Fibroblast of skin of right biceps (primary cell): ENCODE results near the gene SLC26A11.
"Not testable (repeated sequence)": the region's sequence is repeated elsewhere in the genome, so short reads cannot be mapped to it uniquely, and the experiment has no call there.

Experiments
- DNase-seq: peaks from one replicate; pipeline ENCODE4 v3.0.0-alpha.2; 2013

The SLC26A11 gene

DNA sequence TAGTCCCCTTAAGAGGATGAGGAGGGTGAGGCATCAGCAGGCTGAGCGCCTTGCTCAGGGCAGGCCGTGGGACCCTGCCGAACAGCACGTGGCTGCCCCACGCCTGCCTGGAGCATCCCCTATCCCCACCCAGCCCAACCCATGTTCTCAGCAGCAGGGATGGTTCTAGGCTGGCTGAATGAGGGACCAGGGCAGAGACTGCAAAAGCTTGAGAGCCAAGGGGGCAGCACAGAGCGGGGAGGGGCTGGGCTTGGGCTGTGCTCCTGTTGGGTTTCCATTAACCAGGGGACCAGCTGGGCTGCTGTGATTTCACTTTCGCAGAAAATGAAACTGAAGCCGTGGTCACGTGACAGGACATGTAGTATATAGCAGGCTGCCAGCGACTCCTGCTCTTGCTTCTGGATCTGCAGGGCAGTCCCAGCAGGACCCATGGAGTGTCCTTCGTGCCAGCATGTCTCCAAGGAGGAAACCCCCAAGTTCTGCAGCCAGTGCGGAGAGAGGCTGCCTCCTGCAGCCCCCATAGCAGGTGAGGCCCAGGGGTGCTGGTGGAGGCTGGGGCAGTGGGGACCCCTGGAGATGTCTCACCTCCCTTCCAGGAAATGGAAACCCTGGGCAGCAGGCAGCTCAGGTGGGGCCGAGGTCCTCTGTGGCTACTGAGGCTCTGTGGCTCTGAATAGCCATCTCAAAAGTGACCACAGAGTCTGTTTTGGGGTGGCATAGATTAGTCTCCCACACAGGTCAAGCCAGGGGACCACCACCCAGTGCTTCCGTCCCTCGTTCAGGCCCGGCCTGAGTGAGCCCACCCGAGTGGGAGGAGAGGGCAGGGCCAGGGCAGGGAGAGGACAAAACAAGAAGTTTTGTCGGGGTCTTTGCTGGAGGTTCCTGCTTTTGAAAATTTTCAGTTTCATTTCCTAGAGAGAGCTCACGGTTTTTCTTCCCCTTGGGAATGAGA, 43.3 kb downstream of the SLC26A11 start:
- DNase-seq: peak; percentile 78

DNA sequence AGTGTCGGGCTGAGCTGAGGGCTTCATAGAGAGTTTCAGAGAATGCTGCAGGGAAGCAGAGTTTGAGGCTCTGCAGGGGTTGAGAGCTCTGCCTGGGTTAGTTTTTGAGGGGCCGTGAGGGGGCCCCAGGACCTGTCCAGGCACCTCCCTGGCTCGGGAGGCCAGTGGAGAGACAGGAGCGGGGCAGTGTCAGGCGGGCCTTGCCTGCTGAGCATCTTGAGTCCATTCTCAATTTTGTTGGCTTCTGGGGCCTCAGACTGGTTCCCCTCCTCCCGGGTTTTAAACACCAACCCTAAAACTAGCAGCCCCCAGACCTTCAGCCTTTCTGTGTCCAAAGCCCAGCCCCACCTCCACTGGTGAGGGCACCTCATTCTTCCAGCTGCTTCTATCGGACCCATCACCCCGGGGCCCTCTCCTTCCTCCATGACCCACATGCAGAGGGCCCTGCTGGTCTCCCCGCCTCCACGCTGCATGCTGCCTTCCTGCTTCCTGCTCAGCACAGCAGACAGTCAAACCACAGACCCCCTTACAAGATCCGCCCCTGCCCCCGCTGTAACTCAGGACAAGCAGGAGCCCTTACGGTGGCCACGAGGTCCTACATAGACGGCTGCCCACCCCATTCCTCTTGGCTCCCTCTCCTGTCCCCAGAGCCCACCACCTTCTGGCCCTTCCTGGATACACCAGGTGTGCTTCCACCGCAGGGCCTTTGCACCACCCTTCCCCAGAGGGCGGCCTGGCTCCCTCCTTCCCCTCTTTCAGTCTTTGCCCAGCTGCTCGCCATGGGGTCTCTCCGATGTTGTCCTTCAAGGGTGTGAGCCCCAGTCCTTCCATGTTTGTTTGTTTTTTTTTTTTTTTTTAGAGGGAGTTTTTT, 44.2 kb downstream of the SLC26A11 start:
- DNase-seq: no peak

DNA sequence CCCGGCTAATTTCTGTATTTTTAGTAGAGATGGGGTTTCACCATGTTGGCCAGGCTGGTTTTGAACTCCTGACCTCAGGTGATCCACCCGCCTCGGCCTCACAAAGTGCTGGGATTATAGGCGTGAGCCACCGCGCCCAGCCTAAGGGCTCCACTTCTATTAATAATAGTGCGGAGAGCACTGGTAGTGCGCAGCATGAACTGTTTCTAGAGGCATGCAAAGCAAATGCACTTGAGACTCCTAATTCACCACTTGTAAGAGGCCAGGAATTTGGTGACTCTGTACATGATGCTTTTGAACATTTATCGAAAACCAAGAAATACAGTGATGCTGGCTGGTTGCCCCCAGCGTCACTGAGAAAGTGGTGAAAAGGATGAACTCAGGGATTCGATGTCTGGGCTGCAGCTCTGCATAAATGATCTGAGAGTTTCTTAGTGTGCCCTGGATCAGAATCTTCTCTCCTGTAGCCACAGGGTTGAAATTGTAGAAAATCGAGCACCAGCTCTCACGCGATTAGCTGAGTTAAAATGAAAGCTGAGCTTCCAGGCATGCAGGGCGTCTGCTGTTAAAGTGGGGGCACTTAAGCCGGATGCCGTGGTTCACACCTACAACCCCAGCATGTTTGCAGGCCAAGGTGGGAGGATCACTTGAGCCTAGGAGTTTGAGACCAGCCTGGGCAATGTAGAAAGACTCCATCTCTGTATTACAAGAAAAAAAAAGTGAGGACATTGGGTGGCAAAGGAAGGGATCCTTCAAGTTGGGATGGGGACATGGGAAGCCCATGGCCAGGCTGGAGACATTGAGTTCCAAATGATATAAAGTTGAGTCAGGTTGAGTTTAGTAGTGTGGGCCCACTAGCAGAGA, 45.2 kb downstream of the SLC26A11 start:
- no peak for DNase-seq

DNA sequence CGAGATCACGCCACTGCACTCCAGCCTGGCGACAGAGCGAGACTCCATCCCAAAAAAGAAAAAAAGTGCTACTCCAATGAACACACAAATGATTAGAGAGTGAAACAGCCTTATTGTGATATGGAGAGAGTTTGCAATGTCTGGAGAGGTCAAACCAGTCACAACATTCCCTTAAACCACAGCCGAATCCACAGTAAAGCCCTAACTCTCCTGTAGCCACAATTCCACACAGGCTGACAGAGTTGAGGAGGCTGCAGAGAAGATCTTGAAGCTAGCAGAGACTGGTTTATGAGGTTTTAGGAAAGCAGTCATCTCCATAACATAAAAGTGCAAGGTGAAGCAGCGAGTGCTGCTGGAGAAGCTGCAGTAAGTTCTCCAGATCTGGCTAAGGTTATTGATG, 47.2 kb downstream of the SLC26A11 start:
- DNase-seq: no peak

DNA sequence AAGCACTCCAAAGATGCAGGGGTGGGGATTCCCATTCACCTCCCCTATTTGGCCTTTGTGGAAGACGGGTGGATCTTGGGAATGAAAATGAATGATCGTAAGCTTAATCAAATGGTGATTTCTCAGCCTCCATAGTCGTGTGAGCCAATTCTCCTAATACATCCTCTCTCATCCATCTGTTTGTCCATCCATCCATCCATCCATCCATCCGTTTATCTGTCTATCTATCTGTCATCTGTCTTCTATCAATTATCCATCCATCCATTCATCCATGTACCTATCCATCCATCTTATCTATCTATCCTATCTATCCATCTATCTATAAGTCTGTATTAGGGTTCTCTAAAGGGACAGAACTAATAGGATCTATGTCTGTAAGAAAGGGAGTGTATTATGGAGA, 48.2 kb downstream of the SLC26A11 start:
- no peak for DNase-seq

DNA sequence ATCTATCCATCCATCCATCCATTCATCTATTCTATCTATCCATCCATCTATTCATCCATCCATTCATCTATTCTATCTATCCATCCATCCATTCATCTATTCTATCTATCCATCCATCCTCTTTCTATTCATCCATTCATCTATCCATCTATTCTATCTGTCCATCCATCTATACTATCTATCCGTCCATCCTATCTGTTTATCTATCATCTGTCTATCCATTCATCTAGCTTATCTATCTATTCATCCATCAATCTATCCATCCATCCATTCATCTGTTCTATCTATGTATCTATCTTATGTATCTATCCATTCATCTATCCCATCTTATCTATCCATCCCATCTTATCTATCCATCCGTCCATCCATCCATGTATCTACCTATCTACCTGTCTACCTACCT, 49.2 kb downstream of the SLC26A11 start:
- no peak for DNase-seq

DNA sequence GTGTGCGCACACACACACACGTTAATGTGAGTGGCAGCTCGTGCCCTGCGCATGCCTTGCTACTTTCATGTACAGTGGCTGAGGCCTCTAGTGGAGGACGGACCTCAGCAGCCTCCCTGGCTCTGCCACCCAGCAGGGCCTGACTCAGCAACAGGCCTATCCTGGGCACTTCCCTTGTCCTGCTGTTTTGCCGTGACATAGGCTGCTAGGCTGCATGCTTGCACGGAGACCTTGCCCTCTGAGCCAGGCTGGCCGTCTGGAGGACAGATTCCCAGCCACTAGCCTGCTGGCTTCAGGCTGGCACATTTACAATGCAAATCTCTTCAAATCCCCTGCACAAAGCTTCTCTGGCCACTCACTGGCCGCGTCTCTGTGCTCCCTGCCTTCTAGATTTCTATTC, 49.9 kb downstream of the SLC26A11 start:
- no peak for DNase-seq

DNA sequence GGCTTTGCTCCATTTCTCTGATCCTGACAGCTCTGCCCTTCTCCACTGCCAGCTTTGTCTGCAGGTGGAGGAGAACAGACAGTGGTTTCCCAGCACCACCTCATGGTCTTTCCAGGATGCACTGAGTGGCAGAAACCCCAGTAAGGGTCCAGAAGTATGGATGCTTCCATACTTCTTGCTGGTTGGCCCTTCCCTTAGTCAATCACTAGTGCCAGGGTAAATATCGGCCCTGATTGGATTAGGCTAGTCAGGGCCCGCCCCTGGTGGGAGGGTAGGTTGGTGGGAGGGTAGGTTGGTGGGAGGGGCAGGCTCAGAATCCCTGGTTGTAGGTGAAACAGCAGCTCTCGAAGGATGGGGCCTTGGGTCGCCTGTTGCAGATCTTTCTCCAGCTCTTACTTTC, 50.6 kb downstream of the SLC26A11 start:
- peak; percentile 31 for DNase-seq

DNA sequence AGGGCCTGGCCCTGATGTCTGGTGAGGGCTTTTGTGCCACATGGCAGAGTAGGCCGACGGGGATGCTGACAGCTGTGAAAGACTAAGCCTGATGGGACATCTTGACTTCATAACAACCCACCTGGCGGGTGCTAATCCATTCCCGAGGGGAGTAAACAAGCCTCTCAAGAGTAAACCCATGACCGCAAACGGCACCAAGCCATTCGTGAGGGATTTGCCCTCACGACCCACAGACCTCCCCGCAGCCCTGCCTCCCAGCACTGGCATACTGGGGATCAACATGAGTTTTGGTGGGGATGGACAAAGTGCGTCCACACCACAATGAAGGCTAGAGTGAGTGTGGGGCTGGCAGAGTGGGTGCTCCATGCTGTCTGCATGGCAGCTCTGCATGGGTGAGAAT, 52.1 kb downstream of the SLC26A11 start:
- no peak for DNase-seq

DNA sequence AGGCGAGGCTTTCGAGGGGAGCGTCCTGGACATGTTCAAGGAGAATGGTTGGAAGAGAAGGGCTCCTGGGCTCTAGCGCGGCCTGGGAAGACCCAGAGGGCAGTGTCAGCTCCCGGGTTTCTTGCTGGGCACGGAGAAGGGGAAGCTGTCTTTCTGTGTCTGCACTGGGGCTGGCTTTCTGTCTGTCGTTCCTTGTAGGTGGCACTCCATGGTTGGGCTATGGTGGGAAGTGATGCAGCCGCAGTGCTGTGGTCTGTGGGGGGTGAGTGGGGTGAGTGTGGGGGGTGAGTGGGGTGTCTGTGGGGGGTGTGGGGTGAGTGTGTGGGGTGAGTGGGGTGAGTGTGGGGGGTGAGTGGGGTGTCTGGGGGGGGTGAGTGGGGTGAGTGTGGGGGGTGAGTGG, 54.1 kb downstream of the SLC26A11 start:
- no peak for DNase-seq

DNA sequence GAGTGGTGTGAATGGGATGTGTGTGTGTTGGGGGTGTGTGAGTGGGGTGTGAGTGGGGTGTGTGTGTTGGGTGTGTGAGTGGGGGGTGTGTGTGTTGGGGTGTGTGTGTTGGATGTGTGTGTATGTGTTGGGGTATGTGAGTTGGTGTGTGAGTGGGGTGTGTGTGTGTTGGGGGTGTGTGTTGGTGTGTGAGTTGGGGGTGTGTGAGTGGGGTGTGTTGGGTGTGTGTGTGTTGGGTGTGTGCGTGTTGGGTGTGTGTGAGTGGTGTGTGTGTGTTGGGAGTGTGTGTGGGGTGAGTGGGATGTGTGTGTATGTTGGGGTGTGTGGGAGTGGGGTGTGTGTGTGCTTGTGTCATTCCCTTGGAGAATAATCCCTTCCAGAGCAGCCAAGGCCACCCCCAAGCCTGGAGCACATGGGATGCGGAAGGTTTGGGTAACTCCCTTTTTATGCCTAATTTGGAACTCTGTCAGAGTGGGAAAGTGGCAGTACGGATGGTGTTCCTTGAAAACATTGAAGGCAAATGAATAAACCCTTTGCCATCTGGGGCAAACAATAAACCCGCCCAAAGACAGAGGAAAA, 54.7 kb downstream of the SLC26A11 start:
- no peak for DNase-seq

DNA sequence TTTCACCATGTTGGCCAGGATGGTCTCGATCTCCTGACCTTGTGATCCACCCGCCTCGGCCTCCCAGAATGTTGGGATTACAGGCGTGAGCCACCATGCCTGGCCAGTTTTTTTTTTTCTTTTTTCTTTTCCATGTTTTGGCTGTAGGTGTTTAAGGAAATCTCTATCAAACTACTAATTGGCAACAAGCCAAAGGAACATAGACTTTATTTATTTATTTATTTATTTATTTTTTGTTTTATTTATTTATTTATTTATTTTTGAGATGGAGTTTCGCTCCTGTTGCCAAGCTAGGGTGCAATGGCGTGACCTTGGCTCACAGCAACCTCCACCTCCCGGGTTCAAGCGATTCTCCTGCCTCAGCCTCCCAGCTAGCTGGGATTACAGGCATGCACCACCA, 55.6 kb downstream of the SLC26A11 start:
- not testable (repeated sequence) for DNase-seq

DNA sequence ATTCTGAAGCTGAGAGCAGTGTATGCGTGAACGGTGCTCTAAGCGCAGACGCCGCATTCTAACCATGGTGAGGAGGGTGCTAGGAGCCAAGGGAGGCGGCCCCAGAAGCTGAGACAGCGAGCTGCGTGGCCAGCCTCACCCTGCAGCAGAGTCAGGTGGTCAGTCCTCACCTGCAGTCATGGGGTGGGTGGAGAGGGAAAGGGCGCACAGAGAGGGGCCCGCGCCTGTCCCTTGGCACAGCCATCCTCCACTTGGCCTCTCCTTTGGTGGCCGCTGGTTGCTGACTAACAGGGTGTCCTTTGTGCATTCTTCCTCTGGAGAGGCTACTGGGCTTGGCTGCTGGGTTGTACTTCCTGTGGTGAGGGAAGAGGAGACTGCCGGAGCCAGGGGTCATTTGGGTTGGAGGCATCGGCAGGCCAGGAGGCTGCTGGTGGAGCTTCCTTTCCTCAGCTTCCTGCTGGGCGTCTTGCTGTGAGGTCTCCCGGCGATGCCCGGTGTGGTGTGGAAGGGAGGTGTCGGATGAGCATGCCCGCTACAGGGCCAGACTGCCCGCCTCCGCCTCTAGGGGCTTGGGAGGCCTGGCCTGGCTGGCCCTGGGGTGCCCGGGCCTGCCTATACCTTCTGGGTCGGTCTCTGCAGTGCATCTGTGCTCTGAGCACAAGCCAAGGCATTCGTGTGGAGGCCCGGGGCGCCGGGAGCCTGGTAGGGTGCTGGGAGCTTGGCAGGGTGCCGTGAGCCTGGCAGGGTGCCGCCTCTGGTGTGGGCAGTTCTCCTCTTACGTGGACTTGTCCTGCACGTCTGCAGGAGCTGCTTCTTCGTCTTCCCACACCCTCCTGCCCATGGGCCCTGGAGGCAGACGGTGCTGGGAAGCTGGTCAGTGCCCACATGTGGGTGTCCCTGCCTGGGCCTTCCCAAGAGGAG, 57.8 kb downstream of the SLC26A11 start:
- DNase-seq: no peak

DNA sequence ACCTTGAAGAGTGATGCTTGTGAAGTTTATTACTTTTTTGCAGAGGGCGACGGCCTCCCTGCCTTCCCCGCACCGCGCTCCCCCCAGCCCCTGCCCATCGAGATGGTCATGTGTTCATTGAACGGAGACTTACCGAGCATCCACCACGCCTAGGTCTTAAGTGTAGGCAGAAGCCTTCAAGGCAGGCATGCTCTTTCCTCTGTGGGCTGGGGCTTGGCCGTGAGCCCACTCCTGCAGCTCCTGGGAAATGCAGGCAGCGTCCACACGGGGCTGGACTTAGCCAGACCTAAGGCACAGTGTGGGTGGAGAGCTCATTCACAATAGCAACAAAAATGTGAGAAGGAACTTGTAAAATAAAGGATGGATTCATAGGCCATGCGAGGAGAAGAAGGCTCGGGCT, 59.7 kb downstream of the SLC26A11 start:
- no peak for DNase-seq

DNA sequence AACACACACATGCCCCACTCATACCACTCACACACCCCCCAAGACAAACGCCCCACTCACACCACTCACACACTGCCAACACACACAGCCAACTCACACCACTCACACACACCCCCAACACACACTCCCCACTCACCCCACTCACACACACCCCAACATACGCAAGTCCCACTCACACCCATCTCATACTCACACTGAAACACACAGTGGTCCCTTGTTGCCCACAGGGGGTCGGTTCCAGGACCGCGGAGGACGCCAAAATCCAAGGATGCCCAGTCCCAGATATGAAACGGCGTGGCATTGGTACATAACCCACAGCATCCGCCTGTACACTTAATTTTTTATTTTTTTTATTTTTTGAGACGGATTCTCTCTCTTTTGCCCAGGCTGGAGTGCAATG, 61.3 kb downstream of the SLC26A11 start:
- no peak for DNase-seq

DNA sequence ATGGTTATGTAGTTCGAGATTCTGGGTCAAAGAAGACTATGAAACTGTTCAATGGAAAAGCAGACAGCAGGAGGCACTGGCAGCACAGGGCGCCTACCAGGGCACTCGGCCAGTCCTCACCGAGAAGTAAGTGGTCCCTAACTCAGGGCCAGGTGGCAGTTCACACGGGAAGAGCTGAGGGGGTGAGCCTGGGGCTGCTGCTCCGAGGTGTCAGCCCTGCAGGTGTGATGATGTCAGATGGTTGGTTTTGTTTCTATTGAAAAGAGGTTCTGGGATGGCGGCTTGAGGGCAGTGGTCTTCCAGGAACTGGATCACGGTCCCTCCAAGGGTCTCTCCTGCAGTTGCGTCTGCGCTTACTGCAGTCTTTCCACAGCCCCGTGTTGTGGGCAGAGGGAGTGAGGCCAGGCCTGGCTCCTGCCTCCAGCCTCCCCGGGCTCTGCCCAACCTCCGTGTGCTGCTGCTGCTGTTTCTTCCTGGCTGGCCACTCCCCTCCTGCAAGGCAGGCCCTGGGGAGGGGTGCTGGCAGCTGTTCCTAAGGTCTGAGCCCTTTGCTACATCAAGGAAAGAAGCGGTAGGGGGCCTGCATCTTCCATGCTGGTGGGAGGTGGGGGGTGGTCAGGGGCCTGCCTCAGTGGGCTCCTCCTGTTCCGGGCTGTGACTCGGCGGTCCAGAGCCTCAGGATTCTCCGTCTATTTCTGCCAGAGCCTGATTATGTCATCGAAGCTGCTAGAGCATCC, 63.1 kb downstream of the SLC26A11 start:
- DNase-seq: no peak

DNA sequence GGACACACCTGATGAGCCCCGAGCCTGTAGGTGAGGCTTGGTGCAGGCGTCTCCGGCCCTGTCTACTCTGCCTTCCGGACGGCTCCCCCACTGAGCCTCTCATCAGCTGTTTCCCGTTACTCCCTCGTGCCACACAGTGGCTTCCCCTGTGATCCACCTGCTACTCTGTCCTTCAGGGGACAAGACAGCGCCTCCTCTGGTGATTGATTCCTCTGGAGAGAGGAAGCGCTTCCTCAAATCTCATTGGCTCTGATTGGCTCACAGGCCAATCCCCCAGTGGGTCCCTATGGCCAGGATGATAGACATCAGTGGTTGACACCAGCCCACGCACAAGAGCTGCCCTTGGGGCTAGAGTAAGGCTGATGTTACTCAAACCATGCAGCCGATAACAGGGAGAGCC, 64.4 kb downstream of the SLC26A11 start:
- no peak for DNase-seq

DNA sequence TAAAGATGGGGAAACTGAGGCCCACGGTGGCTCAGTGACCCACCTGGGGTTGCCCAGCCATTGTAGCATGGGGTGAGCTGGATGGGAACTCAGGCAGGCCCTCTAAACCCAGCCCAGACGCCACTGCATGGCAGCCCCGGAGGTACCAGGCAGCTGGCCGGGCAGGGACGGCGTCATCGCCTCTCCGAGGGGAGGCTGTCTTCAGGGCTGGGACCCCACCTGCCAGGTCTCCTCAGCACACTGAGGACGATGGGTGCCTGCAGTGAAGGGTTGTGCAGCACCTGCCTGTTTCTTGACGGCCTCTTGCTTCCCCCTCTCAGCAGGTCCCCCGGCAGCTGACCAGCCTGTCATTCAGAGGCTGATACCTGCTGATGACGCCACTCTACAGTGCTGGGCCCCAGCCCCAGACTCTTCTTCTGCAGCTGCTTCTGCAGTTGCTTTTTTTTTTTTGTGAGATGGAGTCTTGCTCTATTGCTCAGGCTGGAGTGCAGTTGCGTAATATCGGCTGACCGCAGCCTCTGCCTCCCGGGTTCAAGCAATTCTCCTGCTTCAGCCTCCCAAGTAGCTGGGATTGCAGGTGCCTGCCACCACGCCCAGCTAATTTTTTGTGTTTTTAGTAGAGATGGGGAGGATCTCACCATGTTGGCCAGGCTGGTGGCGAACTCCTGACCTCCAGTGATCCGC, 65.2 kb downstream of the SLC26A11 start:
- DNase-seq: no peak

DNA sequence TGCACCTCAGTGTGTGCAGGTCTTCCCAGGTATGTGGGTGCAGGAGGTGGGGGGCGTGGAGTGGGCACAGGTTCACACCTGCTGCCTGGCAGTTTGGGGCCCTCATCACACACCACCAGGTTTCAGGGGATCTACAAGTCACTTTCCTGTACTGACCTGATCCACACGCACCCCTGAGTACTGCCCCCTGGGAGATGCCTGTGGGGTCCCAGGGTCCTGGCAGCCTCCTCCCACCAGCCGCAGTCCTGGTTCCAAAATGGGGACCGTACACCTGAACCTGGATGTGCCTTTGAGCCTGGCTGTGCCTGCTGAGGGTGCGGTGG, 66.4 kb downstream of the SLC26A11 start:
- no peak for DNase-seq

DNA sequence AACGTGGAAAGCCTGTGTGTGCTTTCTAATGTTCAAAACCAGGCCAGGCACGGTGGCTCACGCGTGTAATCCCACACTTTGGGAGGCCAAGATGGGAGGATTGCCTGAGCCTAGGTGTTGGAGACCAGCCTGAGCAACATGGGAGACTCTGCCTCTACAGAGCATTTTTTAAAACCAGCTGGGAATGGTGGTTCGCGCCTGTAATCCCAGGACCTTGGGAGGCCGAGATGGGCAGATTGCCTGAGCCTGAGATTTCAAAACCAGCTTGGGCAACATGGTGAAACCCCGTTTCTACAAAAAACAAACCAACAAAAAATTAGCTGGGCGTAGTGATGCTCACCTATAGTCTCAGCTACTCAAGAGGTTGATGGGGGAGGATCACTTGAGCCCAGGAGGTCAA, 66.8 kb downstream of the SLC26A11 start:
- no peak for DNase-seq
